ENCODE measurements around the gene NYAP1.
A peak's percentile ranks its signal among the peaks of the same experiment; 100 is the strongest.
"Not testable (repeated sequence)": the region's sequence is repeated elsewhere in the genome, so short reads cannot be mapped to it uniquely, and the experiment has no call there.

Gene NYAP1

DNA sequence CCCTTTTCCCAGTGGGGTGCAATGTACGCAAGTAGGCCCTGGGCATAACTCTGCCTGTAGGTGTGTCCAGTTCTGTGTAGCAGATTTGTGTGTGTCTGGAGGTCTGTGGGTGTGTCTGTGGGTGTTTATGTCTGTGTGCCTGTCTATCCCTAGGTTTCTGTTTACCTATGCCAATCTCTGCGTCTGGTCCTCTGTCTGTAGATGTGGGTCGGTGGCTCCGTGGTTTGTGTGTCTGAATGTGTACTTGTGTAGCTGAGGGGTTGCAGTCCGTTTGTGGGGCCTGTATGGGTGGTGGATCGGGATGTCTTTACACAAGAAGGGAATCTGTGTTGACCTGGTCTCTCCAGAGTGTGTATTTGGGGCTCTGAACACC lies 932 bp downstream of the NYAP1 start:
- no peak for DNase-seq

DNA sequence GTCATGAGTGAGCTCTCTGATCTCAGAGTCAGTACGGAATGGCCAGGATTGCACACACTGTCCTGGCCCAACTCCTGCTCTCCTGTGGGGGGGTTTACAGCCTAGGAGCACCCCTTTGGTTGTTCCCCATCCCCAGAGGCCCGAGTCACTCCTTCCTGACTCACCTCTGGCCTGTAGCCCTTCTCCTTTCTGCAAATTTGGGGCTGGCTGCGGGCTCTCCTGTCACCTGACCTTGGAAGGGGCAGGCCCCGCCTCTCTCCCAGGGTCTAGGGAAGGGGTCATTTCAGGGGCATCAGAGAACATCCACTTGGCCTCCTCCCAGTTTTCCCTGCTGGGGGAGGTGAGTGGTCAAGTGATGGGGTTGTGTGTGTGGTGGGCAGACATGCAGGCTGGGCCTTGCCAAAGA lies 1.7 kb downstream of the NYAP1 start:
- no peak for DNase-seq

DNA sequence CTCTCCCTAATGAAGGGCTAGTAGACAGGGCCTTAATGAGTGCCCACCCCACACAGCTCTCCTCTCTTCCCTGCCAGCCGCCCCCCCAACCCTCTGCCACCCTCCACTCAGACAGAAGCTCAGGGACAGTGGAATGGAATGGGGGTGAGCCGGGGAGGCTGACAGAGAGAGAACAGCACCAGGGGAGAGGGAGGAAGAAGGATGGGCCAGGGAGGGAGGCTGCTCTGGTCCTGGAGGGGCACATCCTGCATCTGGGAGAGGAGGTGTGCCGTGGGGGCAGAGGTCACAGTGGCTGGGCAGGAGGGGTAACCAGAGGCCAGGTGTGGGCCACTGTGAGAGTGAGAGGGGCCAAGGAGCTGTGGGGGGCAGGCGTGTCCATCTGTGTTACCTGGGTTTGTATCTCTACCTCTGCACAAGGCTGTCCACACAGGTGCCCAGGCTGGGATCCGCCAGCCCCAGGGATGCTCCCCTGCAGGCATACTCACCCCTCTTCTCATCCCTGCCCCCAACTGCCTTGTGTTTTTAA lies 2.4 kb downstream of the NYAP1 start:
- DNase-seq: no peak

DNA sequence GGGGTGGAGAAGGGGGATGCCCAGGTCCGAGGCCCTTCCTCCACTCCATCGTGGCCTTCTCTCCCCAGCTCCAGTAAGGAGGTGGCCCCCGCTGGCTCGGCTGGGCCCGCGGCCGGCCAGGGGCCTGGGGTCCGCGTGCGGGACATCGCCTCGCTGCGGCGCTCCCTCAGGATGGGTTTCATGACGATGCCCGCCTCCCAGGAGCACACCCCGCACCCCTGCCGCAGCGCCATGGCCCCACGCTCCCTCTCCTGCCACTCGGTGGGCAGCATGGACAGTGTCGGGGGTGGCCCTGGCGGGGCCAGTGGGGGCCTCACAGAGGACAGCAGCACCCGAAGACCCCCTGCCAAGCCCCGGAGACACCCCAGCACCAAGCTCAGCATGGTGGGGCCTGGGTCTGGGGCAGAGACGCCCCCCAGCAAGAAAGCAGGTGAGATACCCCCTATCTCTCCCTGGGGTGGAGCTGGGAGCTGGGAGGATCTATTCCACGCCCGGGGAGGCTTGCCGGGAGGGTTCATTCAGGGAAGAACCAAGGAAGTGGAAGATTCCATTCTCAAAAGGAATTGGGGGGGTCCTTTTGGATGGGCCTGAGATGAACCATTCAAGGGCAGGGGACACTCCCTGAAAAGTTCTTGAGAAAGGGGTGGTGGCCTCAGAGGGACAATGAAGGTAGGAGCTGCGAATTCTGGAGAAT lies 3.2 kb downstream of the NYAP1 start:
- no peak for DNase-seq

DNA sequence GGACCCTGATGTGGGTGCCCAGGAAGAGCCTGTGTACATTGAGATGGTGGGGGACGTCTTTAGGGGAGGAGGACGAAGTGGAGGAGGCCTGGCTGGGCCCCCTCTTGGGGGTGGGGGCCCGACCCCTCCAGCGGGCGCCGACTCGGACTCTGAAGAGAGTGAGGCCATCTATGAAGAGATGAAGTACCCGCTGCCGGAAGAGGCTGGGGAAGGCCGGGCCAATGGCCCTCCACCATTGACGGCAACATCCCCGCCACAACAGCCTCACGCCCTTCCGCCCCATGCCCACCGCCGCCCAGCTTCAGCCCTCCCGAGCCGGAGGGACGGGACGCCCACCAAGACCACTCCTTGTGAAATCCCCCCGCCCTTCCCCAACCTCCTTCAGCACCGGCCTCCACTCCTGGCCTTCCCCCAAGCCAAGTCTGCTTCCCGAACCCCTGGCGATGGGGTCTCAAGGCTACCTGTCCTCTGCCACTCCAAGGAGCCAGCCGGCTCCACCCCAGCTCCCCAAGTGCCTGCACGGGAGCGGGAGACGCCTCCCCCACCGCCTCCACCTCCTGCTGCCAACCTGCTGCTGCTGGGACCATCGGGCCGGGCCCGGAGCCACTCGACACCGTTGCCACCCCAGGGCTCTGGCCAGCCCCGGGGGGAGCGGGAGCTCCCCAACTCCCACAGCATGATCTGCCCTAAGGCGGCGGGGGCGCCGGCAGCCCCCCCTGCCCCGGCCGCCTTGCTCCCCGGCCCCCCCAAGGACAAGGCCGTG lies 4.8 kb downstream of the NYAP1 start:
- no peak for DNase-seq

DNA sequence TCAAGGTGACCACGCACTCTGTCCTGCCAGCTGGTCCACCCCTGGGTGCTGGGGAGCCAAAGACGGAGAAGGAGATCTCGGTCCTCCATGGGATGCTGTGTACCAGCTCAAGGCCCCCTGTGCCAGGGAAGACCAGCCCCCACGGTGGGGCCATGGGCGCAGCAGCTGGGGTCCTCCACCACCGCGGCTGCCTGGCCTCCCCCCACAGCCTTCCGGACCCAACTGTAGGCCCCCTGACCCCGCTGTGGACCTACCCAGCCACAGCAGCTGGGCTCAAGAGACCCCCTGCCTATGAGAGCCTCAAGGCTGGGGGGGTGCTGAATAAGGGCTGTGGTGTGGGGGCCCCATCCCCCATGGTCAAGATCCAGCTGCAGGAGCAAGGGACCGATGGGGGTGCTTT lies 5.4 kb downstream of the NYAP1 start:
- no peak for DNase-seq

DNA sequence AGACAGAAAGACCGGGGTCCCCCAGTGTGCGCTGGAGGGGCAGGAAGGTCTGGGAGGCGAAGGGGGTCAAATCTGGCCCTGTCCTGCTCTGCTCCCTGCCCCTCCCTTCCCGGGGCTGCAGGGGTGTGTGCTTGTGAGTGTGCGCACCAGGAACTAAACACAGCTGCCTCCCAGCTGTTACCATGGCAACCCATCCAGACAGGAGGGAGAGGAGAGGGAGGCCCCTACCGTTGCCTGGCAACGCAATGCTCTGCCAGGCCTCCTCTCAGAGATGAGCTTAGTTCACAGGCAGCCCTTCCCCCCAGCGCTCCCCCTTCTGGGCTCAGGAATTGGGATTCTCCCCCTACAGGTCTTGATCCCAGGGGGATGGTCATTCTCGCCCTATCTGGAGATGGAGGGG lies 6.1 kb downstream of the NYAP1 start:
- peak; percentile 39 for DNase-seq

DNA sequence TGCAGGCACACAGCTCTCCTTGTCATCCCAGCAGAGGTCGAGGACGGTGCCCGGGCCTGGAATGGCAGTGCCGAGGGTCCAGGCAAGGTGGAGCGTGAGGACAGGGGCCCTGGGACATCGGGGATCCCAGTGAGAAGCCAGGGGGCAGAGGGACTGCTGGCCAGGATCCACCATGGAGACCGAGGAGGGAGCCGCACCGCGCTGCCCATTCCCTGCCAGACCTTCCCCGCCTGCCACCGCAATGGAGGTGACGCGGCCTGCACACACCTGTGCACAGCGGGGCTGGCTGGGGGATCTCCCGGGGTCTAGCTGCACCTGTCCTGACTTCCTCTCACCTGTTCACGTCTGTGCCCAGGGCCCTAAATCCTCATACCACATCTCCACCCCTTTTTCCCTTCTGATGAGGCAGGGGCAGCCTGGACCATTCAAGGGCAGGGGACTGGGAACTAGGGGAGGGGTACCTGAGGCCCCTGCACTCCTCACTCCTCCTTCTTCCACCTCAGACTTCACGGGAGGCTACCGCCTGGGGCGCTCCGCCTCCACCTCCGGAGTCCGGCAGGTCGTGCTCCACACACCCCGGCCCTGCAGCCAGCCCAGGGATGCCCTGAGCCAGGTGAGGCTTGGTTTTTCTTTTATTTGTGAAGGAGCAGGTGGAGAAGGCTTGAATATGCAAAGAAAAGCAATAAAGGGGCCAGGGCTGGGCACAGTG lies 6.9 kb downstream of the NYAP1 start:
- no peak for DNase-seq

DNA sequence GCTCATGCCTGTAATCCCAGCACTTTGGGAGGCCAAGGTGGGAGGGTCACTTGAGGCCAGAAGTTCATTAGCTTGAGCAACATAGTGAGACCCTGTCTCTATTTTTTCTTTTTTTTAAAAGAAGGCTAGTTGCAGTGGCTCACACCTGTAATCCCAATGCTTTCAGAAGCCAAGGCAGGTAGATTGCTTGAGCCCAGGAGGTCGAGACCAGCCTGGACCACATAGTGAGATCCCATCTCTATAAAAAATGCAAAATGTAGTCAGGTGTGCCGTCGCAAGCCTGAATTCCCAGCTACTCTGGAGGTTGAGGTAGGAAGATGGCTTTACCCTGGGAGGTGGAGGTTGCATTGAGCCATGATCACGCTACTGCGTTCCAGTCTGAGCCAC lies 7.5 kb downstream of the NYAP1 start:
- no peak for DNase-seq

DNA sequence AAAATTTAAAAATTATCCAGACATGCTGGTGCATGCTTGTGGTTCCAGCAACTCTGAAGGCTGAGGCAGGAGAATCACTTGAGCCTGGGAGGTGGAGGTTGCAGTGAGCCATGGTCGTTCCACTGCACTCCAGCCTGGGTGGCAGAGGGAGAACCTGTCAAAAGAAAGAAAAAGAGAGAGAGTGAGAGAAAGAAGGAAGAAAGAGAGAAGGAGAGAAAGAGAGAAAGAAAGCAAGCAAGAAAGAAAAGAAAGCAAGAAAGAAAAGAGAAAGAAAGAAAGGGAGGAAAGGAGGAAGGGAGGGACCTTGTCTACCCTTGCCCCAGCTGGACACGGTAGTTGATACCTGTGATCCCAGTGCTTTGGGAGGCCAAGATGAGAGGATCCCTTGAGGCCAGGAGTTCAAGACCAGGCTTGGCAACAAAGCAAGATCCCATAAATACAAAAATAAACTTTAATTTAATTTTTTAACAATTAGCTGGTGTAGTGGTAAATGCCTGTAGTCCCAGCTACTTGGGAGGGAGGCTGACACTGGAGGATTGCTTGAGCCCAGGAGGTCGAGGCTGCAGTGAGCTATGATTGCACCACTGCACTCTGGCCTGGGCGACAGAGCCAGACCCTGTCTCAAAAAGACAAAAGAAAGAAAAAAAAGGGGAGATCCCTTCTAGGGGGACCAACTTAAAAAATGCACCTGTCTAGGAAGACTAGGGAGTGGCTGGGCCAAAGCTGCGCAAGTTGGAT lies 9.2 kb downstream of the NYAP1 start:
- DNase-seq: no peak

DNA sequence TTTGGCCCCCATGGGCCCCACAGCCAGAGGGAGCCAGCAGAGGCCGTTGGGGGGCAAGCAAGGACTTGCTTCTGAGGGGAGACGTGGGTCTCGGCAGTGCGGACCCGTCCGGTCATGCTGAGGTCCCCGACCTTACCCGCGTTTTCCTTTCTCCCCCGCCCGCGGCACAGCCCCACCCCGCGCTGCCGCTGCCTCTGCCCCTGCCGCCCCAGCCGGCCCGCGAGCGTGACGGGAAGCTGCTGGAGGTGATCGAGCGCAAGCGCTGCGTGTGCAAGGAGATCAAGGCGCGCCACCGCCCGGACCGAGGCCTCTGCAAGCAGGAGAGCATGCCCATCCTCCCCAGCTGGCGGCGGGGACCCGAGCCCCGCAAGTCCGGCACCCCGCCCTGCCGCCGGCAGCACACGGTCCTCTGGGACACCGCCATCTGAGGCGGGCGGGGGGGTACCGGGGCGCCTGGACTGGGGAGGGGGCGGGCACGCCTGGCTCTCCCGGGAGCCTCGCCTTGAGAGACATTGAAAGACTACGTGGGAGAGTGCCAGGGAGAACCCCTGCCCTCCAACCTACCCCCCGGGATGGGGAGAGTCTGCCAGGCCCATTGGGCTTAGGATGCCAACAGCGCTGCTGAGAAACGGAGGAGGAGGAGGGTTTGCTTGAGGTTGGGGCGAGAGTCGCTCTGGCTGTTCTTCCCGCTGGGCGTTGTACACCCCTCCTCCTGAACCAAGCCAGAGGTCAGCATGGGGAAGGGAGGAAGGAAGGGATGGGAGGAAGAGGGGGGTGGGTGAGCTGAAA lies 9.9 kb downstream of the NYAP1 start:
- DNase-seq: no peak

DNA sequence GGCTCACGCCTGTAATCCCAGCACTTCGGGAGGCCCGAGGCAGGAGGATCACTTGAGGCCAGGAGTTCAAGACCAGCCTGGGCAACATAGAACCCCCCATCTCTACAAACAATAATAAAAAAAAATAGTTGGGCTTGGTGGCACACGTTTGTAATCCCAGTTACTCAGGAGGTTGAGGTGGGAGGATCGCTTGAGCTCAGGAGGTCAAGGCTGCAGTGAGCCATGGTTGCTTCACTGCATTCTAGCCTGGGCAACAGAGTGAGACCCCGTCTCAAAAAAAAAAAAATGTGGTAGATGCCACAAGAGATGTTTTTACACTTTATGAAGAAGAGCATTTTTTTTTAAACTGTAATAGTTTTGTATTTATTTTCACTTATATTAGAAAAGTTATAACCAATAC lies 12.8 kb downstream of the NYAP1 start:
- DNase-seq: no peak

DNA sequence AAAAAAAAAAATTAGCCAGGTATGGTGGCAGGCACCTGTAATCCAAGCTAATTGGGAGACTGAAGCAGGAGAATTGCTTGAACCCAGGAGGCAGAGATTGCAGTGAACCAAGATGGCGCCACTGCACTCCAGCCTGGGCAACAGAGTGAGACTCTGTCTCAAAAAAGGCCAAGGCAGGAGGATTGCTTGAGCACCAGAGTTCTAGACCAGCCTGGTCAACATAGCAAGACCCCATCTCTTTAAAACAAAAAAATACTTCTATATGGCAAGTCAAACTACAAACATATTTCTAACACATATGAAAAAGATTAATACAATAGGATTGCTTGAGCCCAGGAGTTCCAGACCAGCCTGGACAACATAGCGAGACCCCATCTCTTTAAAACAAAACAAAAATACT lies 17.0 kb downstream of the NYAP1 start:
- not testable (repeated sequence) for DNase-seq

DNA sequence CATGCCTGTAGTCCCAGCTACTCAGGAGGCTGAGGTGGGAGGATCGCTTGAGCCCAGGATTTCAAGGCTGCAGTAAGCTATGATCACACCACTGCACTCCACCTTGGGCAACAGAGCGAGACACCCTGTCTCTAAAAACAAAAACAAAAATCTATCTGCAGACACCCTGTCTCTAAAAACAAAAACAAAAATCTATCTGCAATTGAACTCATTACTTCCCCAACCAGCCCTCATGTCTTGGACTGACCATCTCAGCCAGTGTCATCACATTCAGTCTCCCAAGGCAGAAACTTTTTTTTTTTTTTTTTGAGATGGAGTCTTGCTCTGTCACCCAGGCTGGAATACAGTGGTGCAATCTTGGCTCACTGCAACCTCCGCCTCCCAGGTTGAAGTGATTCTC lies 20.3 kb downstream of the NYAP1 start:
- DNase-seq: not testable (repeated sequence)

DNA sequence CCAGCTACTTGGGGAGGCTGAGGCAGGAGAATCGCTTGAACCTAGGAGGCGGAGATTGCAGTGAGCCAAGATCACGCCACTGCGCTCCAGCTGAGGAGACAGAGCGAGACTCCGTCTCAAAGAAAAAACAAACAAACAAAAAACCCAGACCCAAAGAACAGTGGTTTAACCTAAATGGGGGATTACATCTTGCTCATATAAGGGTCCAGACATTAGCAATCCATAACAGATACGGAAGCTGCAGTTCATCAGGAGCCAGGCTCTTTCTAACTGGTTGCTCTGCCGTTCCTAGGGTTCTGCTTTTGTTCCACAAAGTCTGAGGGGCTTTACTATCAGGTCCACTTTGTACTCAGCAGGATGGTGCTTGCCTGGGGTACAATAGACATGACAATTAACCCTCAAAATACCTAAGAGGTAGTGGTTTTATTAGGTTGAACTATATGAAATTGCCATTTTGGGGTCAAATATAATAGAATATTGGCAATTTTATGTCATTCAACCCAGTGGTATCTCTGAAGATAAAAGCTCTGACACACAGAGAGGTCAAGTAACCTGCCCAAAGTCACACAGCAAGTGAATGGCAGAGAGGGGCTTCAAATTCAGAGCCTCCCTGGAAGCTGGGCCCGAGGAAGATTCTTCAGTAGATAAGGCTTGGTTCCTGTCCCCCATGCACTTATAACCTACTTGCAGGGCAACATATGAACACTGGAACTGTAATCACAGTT lies 21.3 kb downstream of the NYAP1 start:
- no peak for DNase-seq

DNA sequence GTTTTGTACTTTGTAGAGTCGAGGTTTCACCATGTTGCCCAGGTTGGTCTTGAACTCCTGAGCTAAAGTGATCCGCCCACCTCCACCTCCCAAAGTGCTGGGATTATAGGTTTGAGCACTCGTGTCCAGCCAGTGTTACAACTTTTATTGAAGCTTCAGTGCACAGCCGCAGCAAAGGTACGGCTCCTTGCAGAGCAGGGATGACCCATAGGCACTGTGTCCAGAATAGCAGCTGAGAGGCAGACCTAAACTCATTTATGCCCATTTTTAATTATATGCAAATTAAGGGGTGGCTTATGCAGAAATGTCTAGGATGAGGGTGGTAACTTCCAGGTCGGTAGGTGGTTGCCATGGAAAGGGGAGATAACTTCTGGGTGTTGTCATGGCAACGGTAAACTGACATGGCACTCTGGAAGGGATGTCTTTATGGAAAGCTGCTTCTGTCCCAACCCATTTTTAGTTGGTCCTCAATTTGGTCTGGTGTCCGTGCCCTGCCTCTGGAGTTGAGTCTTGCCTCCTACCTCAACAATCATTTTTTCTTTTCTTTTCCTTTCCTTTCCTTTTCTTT lies 22.7 kb downstream of the NYAP1 start:
- no peak for DNase-seq

DNA sequence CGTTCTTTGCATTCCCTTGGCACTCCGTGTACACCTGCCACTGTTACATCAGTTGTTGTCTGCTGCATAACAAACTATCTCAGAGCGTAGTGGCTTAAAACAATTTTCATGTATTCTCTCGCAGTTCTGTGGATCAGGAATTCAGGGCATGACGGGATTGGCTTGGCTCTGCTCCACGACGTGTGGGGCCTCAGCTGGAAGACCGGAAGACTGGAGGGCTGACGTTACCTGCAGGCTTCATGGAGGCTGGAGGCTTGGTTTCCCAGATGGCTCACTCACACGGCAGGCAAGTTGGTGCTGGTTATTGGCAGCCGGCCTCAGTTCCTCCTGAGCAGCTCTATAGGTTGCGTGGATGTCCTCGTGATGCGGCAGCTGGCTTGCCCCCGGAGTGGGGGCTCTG lies 25.5 kb downstream of the NYAP1 start:
- DNase-seq: no peak

DNA sequence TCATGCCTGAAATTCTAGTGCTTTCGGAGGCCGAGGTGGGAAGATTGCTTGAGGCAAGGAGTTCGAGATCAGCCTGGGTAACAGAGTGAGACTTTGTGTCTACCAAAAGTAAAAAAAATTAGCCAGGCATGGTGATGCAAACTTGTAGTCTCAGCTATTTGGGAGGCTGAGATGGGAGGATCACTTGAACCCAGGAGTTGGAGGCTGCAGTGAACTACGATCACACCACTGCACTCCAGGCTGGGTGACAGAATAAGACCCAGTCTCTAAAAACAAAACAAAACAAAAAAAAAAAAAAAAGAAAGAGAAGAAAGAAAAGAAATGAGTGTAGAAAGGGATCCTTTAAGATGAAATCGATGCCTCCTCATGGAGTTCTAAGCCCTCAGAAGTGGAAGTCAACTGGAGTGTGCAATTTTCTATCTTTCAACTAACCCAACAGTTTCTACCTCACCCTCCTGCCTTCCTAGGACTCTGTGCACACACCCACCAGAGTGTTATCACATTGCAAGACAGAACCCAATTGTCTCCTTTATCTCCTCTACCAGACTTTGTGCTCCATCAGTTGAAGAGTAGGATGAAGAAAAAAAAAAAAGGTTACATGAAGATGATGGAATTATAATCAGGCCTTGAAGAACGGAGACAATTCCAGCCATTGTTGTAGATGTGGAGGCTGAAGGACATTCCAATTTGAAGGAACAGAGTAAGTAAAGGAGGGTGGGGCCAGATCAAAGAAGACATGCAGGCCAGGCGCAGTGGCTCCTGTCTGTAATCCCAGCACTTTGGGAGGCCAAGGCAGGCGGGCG lies 26.9 kb downstream of the NYAP1 start:
- no peak for DNase-seq

DNA sequence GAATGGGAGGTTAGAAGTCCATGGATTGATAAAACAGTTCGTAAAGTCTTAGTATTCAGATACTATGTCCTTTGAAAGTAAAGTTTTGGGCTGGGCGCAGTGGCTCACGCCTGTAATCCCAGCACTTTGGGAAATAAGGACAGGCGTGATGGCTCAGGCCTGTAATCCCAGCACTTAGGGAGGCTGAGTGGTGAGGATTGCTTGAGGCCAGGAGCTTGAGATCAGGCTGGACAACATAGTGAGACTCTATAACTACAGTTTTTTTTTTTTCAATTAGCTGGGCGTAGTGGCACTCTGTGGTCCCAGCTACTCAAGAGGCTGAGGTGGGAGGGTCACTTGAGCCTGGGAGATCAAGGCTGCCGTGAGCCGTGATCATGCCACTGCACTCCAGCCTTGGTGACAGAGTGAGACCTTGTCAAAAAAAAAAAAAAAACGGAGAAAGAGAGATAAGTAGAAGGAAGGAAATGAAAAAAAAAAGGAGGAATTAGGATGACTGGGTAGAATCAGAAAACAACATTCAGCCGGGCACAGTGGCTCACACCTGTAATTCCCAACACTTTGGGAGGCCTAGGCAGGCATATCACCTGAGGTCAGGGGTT lies 29.6 kb downstream of the NYAP1 start:
- no peak for DNase-seq

DNA sequence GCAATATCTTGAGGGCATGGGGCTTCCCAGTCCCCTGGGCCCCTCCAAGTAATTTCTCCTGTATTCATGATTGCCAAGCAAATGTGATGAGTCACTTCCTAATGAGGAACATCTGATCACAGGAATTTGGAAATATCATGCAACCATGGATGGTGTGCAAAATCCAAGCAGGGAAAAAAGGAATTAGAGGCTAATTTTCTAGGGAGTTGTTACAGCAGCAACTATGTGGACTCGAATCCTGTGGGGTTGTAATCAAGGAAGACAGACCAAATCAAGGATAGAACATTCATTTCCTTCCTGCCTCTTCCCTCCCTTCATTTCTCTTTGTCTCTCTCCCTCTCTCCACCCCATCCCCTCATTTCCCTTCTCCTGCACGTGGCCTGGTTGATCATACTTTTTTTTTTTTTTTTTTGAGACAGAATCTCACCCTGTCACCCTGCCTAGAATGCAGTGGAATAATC lies 31.4 kb downstream of the NYAP1 start:
- DNase-seq: no peak

Data from kidney glomerular epithelial cell (primary cell).